Fibroblast of the aortic adventitia (primary cell): Measurements from ENCODE around the gene PCBP3. TPM values are rescaled to one million over a fixed set of nuclear protein-coding genes. Genes with fewer than 3 reads are reported as not detected.
"Not testable (repeated sequence)": the region's sequence is repeated elsewhere in the genome, so short reads cannot be mapped to it uniquely, and the experiment has no call there.

Source experiments
- DNase-seq: peaks from one replicate; pipeline ENCODE4 v3.0.0-alpha.2; 2010; ENCODE audit warnings: low read depth
- H3K4me3 ChIP-seq: 2 replicates; pipeline ENCODE4 v1.5.1; 2011; ENCODE audit warnings: low read depth, mild to moderate bottlenecking, control low read depth, low read length, moderate library complexity
- CTCF ChIP-seq: IDR thresholded peaks from 2 replicates; pipeline ENCODE4 v1.5.1; 2011; ENCODE audit warnings: mild to moderate bottlenecking, low read length, control low read depth, inconsistent platforms; ENCODE audit not compliant: insufficient read depth
- total RNA-seq: library from RNA; depleted of rRNA; stranded (reverse); fragments of >200 nt; gene quantifications from 2 replicates; pipeline ENCODE4 v1.2.3, GENCODE V29; 2012; ENCODE audit warnings: low replicate concordance

Gene PCBP3
- total RNA-seq, 1 donor = 1.2 TPM

- DNase-seq = peak; percentile 33
- no peak overlapping the region for H3K4me3 ChIP-seq
- no peak for TF ChIP-seq CTCF
These were observed 28.3 kb upstream of the PCBP3 start for GRCh38 chr21:45615145-45615711.

DNA sequence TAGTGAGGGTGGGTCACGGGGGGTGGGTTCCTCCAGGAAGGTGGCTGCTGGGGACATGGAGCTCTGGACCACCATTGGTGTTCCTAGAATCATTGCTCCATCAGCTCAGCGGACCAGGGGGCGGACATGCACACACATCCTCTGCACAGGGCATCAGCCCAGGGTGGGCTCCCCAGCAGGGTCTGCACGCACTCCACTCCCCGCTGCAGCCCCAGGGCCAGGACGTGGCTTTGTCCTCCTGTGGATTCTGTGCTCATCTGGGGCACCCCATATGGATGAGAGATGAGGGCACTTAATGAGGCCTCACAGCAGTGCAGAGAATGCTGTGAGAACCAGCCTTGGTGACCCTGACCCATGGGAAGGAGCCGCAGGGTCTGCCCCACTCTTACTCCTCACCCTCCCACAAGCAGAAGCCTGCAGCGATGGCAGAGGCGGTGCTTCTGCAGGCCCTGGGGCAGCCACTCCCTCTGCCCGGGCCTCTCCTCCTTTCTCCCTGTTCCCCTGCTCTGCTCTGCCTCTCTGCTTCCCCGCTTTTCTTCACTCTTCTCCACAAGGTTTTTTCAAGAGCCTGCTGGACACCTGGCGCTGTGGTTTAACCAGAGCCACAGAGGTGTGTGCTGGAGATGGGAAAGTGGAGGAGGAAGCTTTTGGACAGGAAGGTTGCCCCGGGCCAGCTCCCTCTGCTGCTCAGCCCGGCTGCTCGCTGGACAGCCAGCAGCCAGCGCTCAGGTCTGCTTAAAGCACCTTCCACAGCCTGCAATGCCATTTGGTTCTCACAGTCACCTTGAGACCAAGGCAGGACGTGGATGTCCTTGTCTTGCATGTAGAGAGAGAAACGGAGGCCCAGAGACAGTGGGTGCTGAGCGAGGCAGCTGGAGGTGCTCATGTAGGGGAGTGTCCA is 26.3 kb upstream of the PCBP3 start:
- no peak for DNase-seq
- no peak overlapping the region for H3K4me3 ChIP-seq
- no peak for TF ChIP-seq CTCF

DNA sequence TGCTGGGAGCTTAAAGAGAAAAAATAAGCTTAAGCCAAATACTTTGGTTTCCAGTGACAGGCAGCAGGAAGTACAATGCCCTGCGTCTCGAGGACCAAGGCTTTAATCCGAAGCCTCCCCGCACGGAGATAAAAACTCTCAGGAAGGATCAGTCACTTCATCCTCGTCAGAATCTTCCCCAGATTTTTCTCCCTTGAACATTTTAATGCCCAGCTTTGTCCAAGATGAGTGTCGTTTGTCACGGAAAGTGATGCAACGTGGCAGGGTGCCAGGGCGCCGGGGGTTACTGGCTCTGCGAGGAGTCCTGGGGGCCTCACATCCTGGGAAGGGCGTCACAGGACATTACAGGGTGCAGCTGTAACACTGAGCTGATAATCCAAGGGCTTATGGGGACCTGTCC is 25.2 kb upstream of the PCBP3 start:
- TF ChIP-seq CTCF = no peak
- DNase-seq = peak; percentile 31
- H3K4me3 ChIP-seq = no peak overlapping the region

GRCh38 chr21:45618846-45619485 is 24.6 kb upstream of the PCBP3 start:
- no peak for DNase-seq
- no peak overlapping the region for H3K4me3 ChIP-seq
- no peak for TF ChIP-seq CTCF

GRCh38 chr21:45620201-45620923 is 23.2 kb upstream of the PCBP3 start:
- TF ChIP-seq CTCF = no peak
- H3K4me3 ChIP-seq = no peak overlapping the region
- DNase-seq = no peak

- not testable (repeated sequence) for DNase-seq, H3K4me3 ChIP-seq
These were observed 21.8 kb upstream of the PCBP3 start for GRCh38 chr21:45621435-45622331.
